CD4-positive, alpha-beta T cell treated with Interleukin-2 at 100 ng/mL for 4 hours (primary cell): ENCODE data around the gene AKNA.

ENCODE experiments used
- DNase-seq: peaks from one replicate; pipeline ENCODE4 v3.0.0-alpha.2; 2020; ENCODE audit warnings: low spot score

Gene AKNA

DNA sequence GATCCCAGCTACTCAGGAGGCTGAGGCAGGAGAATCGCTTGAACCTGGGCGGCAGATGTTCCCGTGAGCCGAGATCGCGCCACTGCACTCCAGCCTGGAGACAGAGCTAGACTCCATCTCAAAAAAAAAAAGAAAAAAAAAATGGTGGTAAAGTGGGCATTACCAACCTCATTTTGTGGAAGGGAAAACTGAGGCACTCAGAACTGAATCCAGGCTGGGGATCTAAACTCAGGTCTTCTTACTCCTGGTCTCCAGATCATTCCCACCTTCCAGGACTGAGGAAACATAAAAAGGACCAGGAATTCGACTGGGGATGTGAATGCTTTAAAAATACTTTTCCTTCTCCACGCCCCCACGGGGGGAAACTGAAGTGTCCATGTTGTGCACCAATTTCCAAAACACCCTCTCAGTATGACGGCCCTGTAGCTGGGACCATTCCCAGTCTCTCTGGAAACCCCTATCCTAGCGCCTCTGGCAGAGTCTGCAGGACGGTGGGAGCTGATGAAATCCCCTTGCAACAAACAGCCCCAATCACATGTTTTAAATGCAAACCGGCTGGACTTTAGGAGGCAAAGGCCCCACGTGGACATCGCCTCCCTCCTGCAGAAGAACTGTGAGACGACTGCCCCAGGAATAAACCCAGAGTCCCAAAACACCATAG lies 8.9 kb upstream of the AKNA start:
- no peak for DNase-seq

DNA sequence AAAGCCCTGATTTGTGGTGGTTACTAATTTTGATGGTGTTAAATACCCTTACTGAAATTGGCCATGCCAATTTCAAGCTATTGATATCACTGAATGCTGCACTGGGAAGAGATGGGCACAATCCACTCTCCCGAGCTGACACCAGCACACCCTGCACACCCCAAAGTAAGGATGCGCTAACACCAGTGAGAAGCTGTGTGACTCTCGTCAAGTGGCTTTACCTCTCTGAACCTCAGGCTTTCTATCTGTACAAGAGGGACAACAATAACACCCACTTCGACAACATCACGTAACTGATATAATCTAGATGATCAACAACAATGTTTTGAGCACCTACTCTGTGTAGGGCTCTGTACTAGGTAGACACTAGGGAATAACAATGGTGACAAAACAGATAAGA lies 8.0 kb upstream of the AKNA start:
- DNase-seq = no peak

DNA sequence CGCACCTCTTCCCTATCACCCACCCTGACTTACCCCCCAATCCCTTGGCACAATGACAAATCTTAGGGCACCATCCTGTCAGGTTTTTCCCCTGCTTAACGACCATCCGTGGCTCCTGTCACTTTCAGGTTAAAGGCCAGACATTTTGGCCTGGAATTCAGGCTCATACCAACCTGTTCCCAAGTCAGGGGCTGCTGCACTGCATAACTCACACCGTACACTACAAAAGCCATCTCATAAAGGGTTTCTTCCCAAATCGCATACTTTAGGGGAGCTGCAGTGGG lies 7.5 kb upstream of the AKNA start:
- DNase-seq = no peak

DNA sequence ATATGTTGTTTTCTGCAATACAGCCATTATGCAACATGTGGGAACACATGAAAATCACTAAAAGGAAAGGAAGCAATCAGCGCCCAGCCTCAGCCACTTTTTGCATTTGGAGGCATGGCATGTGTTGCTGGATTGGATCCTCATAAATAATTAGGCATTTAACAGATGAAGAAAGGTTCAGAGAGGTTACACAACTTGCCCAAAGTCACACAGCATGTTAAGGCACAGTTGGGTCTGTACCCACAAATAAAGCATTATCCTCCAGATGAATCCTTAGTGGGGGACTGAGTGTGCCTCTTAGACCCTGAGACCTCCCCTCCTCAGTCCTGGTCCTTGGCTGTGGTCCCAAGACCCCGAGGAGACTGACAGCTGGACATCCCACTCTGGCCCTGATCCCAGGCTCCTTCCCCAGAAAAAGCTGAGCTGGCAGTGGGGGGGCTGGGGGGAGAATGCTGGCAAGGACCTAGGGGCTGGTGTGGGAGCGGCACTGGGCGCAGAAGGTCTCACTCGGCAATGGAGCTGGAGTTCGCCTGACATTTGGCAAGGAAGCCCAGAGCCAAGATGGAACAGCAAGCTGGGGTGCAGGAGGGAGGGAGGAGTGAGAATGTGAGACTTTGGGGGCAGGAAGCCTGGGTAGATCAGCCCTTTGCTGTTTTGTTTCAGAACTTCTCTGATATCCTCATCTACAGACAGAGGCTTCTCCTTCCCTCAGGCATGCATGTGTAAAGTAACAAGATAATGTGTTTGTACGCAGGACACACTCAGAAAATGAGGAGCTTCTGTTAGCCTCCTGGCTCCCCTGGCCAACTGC lies 6.9 kb upstream of the AKNA start:
- DNase-seq = no peak

DNA sequence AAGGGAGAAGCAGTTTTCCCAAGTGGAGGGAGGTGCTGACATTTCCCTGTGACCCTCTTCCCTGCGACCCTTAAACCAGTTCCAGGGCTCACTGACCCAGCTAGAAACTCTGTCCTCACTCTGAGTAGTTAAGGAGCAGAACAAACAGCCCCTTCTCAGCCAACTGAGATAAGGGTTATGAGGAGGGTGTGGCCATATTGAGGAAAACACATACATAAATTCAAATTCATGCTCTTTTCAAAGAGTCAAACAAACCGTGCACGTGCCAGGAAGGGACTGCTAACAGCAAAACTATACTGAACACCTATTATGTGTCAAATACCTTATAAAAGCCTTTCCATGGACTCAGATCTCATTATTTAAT lies 4.9 kb upstream of the AKNA start:
- DNase-seq = no peak

DNA sequence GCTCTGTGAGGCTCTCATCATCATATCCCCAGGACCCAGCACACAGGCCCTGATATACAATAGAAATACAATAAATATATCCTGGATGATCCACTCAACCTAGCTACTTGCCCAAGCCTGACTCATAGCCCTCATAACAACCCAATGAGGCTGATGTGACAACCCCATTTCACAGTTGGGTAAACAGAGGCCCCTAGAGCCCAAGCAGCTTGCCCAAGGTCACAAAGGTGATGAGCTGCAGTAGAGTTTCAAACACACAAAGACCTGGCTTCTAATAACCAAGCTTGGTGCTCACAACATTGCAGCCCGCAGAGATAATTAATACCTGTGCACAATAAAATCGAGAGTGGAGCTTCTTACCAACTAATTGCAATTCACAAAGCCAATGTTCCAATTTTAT lies 3.2 kb upstream of the AKNA start:
- DNase-seq = no peak

DNA sequence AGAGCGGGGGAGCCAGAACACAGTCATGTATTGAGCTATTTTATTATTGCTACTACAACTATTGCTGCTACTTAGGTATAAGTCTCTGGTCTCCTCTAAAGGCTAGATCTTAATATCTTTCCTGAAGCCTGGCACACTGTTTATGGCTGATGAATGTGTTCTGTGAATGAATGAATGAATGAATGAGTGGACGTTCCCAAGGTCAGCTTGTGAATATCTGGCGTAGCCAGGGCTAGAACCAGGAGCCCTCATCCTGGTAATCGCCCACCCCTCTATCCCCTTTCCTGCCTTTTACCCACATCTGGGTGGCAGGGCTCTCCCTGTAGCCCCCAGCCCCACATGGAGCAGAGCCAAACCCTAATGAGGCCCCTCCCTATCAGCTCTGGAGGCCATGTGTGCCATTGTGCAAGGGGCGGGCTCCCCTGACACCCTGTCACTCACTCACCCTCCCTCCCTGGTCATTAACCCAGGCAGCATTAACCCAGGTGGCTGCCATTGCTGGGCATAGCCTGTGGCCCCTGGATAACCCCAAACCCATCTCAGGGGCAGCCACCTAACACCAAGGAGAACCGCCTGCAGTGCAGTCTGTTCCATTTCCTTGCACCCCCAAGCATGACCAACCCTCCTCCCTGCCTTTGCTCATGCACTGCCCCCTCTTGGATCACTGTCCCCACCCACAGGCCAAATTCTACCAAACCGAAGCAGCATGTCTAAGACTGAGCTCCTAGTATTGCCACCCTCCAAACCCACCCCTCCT lies 2.0 kb upstream of the AKNA start:
- no peak for DNase-seq

DNA sequence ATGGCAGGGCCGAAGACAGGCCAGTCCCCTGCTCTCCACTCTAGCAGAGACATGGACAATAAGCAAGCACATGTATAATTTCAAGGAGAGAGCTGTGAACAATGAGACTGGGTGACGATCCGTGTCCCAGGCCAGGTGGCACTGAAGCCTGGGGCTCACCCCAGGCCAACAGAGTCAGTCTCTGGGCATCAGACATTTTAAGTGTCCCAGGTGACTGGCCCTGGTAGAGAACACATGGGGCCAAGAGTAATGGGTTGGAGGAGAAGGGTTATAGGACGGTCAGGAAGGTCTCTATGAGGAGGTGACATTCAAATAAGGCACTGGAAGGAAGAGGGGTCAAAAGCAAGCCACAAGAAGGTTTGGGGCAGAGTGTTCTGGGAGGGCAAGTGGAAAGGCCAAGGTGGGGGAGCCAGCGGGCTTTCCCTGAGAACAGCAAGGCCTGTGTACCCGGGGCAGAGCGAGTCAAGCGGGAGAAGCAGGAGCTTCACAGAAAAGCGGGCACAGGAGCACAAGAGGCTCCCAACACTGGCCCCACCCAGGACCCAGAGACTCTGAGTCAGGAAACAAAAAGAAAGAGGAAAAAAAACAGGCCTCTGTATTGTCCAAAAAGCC lies 1.1 kb upstream of the AKNA start:
- DNase-seq = no peak

DNA sequence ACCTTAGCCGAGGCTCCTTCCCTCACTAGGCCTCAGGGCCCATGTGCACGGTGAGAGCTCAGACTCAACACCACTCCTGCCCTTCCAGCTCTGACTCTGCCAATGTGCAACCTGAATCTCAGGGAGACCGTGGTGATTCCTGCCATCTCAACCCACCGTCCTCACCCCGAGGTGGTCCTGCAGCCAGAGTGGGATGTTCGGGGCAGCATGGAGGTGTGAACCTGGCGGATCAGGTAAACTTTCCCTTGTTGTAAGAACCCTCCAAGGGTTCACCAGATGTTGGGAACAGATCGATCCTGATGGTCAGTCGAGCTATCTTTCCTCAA lies 538 bp upstream of the AKNA start:
- no peak for DNase-seq

DNA sequence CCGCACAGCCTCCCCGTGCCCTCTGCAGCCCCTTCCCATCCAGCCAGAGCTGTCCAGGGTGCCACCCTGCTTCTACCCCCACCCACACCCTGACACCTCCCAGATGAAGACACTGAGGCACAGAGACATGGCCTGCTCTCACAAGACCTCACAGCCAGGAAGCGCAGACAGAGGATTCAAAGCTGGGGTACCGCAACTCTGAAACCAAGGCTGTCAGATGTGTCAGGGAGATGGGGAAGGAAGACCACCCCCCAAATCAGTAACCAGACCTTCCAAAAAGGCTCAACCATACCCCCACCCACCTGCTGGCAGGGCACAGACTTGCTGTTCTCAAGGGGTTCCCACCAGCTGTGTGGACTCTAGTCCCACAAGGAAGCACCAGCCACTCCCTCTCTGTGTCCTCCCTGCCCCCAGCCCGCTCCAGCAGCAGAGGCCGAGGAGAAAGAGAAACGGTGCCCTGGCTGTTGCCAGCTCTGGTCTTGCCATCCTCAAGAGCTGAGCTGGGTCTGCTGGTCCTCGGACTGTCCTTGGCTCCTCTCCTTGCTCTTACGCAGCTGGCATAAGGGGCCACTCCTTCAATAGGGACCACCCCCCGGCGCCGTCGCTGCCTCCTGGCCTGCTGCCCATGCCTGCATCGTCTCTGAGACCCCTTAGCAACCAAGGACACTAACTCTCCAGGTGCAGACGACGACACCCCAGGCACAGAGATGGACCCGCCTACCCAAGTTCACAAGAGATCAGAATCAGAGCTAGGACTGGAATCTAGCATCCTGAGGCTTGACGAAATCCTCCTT lies 699 bp downstream of the AKNA start:
- DNase-seq = no peak

DNA sequence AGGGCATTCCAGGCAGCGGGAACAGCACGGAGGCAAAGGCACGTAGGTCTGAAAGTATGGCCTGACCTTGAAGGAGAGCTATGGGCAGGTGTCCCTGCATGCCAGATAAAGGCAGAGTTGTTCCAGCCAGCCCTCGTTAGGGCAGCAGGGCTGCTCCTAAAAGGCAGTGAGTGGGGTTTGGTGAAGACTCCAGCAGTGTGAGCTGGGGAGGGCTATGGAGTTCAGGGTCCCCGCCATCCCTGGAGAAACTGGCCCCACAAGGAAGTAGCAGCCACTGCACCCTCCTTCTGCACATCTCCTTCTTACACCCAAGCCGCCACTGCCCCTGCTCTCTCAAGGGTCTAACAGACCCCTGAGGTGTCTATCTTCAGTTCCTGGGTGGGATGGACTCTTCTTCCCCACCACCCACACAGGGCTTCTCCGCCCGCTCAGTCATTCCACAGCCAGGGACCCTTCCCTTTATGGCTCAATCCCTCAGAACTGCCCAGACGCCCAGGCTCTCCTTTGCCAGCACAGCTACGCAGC lies 1.4 kb downstream of the AKNA start:
- DNase-seq = no peak

DNA sequence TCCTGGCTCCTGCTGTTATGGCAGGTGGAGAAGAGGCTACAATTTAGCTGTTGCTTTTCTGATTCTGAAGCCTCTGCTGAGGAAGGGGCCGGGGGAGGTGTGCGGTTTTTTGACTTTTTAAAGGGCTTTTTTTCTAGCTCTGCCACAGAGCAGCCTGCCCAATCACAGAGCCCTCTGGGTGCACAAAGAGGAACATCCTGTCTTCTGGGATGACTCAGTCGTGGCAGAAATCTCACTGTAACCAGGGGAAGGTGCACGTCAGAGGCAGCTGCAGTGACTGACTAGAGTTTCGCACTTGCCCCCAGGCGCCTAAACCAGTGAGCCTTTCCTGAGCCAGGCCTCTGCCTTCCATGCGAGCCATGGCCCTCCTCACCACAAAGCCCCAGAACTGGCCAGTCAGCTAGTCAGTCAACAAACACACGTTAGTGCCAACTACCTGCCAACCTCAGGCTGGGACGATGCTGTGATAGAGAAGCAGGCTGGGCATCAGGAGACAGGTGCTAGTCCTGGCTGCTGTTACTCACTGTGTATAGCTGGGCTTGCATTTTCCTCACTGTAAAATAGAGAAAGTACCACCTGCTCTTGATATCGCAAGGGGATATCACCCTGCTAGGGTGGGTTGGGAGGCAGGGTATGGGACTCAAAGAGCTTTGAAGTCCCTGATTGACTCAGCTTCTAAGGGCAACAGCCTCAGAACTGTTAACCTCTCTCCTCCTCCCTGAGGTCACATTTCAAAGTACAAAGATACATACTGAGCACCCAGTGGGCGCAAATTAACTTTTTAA lies 2.2 kb downstream of the AKNA start:
- peak; percentile 95 for DNase-seq

DNA sequence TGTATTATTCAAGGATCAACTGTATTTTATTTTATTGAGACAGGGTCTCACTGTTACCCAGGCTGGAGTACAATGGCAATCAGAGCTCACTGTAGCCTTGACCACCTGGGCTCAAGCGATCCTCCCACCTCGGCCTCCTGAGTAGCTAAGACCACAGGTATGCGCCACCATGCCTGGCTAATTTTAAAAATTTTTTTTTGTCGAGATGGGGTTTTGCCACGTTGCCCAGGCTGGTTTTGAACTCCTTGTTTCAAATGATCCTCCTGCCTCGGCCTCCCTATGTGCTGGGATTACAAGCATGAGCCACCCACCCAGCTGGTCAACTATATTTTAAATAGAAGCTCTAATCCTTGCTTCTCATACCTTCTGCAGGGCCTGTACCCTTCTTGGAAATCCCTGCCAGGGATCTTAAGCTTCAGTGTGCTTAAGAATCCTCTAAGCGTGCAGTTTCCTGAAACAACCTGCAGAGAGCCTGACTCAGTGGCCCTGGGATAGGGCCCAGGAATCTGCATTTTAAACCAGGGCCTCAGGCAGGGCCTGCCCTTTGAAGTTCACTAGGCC lies 2.9 kb downstream of the AKNA start:
- DNase-seq = no peak

DNA sequence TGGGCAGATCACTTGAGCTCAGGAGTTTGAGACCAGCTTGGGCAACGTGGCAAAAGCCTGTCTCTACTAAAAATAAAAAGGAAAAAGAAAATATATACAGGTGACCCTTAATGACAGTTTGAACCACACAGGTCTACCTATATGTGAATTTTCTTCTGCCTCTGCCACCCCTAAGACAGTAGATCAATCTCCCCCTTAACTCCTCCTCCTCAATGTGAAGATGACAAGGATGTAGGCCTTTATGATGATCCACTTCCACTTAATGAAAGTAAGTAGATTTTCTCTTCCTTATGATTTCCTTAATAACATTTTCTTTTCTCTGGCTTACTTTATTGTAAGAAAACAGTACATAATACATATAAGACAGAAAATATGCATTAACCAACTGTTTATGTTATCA lies 3.4 kb downstream of the AKNA start:
- no peak for DNase-seq

DNA sequence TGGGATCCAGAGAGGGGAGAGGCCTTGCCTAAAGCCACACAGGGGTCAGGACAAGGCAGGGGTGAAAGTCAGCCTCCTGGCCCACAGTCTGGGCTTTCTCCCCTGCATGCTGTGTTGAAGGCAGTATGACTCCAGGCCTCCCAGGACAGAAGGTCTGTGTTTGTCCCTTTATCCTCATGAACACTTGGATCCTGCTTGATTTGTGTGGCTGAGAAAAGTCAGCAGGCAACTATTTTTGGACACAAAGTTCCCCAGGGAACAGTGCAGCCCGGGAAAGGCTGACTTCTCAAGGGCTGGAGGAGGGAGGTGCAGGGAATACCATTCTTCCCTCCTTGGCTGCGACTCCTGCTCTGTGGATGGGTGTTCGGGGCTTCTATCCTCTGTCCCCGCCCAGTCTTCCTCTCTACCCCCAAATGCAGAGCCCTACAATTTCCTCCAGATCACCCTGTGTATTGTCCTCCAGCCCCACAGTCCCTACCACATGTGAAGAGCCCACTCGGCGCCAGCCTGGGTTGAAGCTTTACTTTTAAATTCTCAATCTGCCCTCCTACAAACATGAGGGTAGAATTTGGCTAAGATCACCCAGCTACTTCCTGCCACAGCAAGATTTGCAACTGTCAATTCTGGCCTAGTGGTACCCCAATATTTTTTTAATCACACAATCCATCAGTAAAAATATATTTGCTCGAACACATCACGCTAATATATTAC lies 4.1 kb downstream of the AKNA start:
- DNase-seq = no peak

DNA sequence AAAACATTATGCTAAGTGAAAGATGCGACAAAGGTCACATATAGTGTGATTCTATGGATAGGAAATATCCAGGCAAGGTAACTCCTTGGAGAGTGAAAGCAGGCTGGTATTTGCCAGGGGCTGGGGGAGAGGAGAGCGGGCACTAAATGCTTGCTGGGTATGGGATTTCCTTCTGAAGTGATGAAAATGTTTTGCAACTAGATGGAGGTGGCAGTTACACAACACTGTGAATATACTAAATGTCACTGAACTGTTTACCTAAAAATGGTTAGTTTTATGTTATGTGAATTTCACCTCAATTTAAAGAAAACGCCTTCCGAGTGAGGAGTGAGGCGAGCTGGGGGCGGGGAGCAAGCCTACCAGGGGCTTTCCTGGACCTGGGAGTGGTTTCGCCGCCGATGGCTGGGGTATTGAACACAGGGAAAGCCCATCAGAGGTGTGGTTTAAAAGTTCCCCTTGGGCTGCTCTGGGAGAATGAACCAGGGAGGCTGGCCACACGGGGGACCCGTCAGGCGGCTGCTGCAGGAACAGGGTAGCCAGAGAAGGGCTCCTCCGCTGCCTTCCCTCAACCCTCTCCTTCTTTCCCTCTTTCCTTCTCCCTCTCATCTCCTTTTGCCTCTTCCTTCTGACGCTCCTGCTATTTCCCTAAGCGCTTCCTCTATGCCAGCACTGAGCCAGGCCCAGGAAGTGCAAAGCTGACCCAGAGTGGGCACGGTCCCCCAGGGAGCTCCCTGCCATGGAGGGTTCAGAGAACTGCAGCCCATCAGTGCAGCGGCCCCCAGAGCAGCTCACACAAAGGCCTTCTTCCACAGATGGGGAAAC lies 4.9 kb downstream of the AKNA start:
- peak; percentile 83 for DNase-seq

DNA sequence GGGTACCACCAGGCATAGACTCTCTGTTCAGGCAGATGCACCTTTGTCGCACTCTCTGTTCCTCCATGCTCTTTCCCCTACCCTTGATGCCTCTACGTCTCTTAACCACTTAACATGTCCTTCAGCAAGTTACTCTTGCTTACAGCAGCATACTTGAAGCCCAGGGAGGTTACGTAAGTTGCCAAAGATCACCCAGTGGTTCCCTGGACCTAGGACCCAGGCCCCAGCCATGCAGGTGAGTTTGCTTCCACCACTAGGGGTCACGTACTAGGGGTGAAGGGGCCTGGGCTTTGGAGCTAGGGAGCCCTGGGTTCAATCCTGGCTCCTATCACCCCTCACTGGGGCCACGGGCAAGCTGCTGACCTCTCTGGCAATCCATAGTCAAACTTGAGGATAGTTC lies 8.9 kb downstream of the AKNA start:
- no peak for DNase-seq

DNA sequence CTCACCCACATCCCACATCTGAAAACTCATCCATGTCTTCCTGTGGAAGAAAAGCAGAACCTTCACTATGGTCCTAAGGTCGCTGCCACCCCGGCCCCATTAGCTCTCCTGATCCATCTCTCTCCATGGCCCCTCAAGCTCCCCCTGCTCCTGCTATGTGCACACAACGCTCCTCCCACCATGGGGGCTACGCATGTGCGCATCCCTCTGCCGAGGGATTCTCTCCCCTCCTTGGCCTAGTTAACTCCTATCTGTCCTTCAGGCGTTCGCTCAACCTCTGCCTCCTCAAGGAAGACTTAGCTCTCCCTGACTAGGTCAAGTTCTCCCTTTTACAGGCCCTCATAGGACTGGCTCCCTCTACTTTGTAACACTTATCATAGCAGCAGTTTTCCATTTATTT lies 9.8 kb downstream of the AKNA start:
- DNase-seq = no peak
